Transverse colon (tissue), 4 donors: Measurements from ENCODE around the gene CEP44. TPM values are rescaled to one million over a fixed set of nuclear protein-coding genes. Genes with fewer than 3 reads are reported as not detected.
"Not testable (repeated sequence)": the region's sequence is repeated elsewhere in the genome, so short reads cannot be mapped to it uniquely, and the experiment has no call there.

Experiments
- DNase-seq: peaks from one replicate; pipeline ENCODE4 v3.0.0-alpha.2; 2019
- H3K27ac ChIP-seq, 4 donors: fragments of 200-600 bp; sonication (generic); 2 replicates each; pipeline ENCODE4 v1.5.1; 2016 to 2018; ENCODE audit warnings: inconsistent platforms in 4 of 4
- H3K27me3 ChIP-seq: fragments of 200-600 bp; sonication (generic); 2 replicates; pipeline ENCODE4 v1.5.1; 2017; ENCODE audit warnings: inconsistent platforms
- H3K36me3 ChIP-seq, 4 donors: fragments of 200-600 bp; sonication (generic); 2 replicates each; pipeline ENCODE4 v1.5.1; 2017 to 2019; ENCODE audit warnings: inconsistent platforms in 4 of 4
- H3K4me1 ChIP-seq, 4 donors: fragments of 200-600 bp; sonication (generic); 2 replicates each; pipeline ENCODE4 v1.5.1; 2017 to 2020; ENCODE audit warnings: inconsistent platforms in 4 of 4
- H3K4me3 ChIP-seq, 4 donors: fragments of 200-600 bp; sonication (generic); 1 replicate in 1 of 4; 2 replicates in 3 of 4; pipeline versions ENCODE4 v1.5.1 to v1.6.1; 2017 to 2019; ENCODE audit warnings: inconsistent platforms in 4 of 4
- H3K9me3 ChIP-seq, 2 donors: fragments of 200-600 bp; sonication (generic); 2 replicates each; pipeline ENCODE4 v1.5.1; 2017 to 2019; ENCODE audit warnings: inconsistent platforms in 2 of 2
- EP300 ChIP-seq: sonication (generic); formaldehyde crosslinking; IDR thresholded peaks from one replicate; pipeline ENCODE4 v1.6.1; 2017; ENCODE audit warnings: antibody characterized with exemption, low read depth
- POLR2A ChIP-seq: fragments of 450-650 bp; IDR thresholded peaks from one replicate; pipeline ENCODE4 v1.6.1; 2016; ENCODE audit warnings: antibody characterized with exemption, mild to moderate bottlenecking, moderate library complexity
- POLR2AphosphoS5 ChIP-seq, 3 donors: sonication (generic); formaldehyde crosslinking; IDR thresholded peaks; one replicate each; pipeline ENCODE4 v1.6.1; 2016; ENCODE audit warnings: antibody characterized with exemption in 3 of 3
- WGBS, 2 donors: methylation state at CpG; one replicate each; pipeline ENCODE4 v1.1.5; 2018; ENCODE audit warnings: low coverage in 1 of 2; 5-methylcytosine and 5-hydroxymethylcytosine counted together
- in situ Hi-C, 4 donors: fragments of 200-750 bp; cut with MboI; loops; one replicate each; pipeline versions ENCODE4 v1.15.0 to v1.15.1; 2017; ENCODE audit warnings: low sequenced_read_pairs in 3 of 4, low pct_ligation_motif_present in 1 of 4, low pct_unique_long_range_greater_than_20kb in 1 of 4
- intact Hi-C: fragments of 100-400 bp; cut with DNase I; formaldehyde crosslinking; loops from one replicate; pipeline ENCODE4 v1.15.1; 2023; ENCODE audit warnings: low total_unique reads
- total RNA-seq, 4 donors: library from RNA; depleted of rRNA; stranded (reverse); fragments of >200 nt; gene quantifications; one replicate each; pipeline ENCODE4 v1.1.0, GENCODE V29; 2016
- TF ChIP-seq, protein P1 (sequence below), 5 experiments: fragments of 200-600 bp in 3 of 5; fragments of 450-650 bp in 2 of 5; sonication (generic) in 3 of 5; IDR thresholded peaks; 1 replicate in 2 of 5; 2 replicates in 3 of 5; pipeline ENCODE4 v1.5.1; 2016 to 2017; ENCODE audit warnings: antibody characterized with exemption in 5 of 5, inconsistent platforms in 3 of 5, mild to moderate bottlenecking in 2 of 5, moderate library complexity in 1 of 5

The CEP44 gene
- total RNA-seq, 4 donors from 2014 or later = 13.5 to 40.6 (median 24.4) TPM

- no peaks in the 10 kb centered on the region for H3K4me1 ChIP-seq
- no peak overlapping the region for H3K4me3 ChIP-seq
- in situ Hi-C loops = no loop called here
- no peak for DNase-seq
- TF ChIP-seq, protein P1, sequence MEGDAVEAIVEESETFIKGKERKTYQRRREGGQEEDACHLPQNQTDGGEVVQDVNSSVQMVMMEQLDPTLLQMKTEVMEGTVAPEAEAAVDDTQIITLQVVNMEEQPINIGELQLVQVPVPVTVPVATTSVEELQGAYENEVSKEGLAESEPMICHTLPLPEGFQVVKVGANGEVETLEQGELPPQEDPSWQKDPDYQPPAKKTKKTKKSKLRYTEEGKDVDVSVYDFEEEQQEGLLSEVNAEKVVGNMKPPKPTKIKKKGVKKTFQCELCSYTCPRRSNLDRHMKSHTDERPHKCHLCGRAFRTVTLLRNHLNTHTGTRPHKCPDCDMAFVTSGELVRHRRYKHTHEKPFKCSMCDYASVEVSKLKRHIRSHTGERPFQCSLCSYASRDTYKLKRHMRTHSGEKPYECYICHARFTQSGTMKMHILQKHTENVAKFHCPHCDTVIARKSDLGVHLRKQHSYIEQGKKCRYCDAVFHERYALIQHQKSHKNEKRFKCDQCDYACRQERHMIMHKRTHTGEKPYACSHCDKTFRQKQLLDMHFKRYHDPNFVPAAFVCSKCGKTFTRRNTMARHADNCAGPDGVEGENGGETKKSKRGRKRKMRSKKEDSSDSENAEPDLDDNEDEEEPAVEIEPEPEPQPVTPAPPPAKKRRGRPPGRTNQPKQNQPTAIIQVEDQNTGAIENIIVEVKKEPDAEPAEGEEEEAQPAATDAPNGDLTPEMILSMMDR (IDR thresholded peaks at IDR 0.05) = no peak
- TF ChIP-seq POLR2A = no peak
- peaks cover 0 to 13% (median 2%) of the 10 kb centered on the region in 4 donors for H3K36me3 ChIP-seq
- intact Hi-C loops = no loop called here
- no peak overlapping the region for H3K27ac ChIP-seq
- no peaks in the 10 kb centered on the region for H3K27me3 ChIP-seq
- WGBS, 2 donors = 96% methylated on average over 2 of the region's 2 CpGs
- H3K9me3 ChIP-seq = peaks cover 7 to 20% of the 10 kb centered on the region in 2 donors
Measured at GRCh38 chr4:174292473-174292872, 8.8 kb downstream of the CEP44 start.

GRCh38 chr4:174294641-174295040, 10.9 kb downstream of the CEP44 start:
- peaks cover 0 to 20% (median 3%) of the 10 kb centered on the region in 4 donors for H3K36me3 ChIP-seq
- in situ Hi-C loops, intact Hi-C loops, H3K4me3 ChIP-seq, H3K27me3 ChIP-seq, DNase-seq, H3K27ac ChIP-seq, H3K4me1 ChIP-seq: not testable (repeated sequence)
- peaks cover 7 to 20% of the 10 kb centered on the region in 2 donors for H3K9me3 ChIP-seq
- 100% methylated on average over 1 of the region's 30 CpGs; no CpG with 5 or more reads in 1 of the 2 donors for WGBS, 2 donors

DNA sequence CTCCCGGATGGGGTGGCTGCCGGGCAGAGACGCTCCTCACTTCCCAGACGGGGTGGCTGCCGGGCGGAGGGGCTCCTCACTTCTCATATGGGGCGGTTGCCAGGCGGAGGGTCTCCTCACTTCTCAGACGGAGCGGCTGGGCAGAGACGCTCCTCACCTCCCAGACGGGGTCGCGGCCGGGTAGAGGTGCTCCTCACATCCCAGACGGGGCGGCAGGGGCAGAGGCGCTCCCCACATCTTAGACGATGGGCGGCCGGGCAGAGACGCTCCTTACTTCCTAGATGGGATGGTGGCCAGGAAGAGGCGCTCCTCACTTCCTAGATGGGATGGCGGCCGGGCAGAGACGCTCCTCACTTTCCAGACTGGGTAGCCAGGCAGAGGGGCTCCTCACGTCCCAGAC, 11.4 kb downstream of the CEP44 start:
- H3K4me3 ChIP-seq, H3K4me1 ChIP-seq, in situ Hi-C loops, DNase-seq, intact Hi-C loops, H3K27ac ChIP-seq, H3K27me3 ChIP-seq: not testable (repeated sequence)
- H3K9me3 ChIP-seq = peaks cover 7 to 20% of the 10 kb centered on the region in 2 donors
- peaks cover 0 to 23% (median 4%) of the 10 kb centered on the region in 4 donors for H3K36me3 ChIP-seq
- WGBS, 2 donors = 96% methylated on average over 15 of the region's 27 CpGs; no CpG with 5 or more reads in 1 of the 2 donors

DNA sequence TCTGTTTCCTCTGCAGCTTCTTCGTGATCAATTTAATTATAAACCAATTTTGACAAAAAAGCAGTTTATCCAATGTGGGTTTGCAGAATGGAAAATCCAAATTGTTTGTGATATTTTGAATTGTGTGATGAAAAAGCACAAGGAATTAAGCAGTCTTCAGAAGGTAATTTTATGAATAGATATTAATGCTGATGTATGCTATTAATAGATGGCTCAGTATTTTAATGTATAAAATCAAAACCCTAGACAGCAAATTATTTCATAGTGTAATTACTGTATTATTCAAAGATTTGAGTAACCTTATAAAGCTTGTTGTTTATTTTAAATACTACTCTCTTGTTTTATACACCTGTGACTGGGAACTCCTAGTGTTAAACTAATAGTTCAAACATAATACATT, 20.0 kb downstream of the CEP44 start:
- Histone ChIP-seq H3K4me1 (no peaks in the 10 kb centered on the region), H3K9me3 (no peaks in the 10 kb centered on the region), H3K36me3 (peaks cover 0 to 42% (median 16%) of the 10 kb centered on the region in 4 donors), H3K4me3 (no peak overlapping the region), H3K27ac (no peak overlapping the region), H3K27me3 (no peaks in the 10 kb centered on the region)
- no peak for TF ChIP-seq EP300
- TF ChIP-seq, protein P1 (IDR thresholded peaks at IDR 0.05) = no peak
- no peak for TF ChIP-seq POLR2A
- TF ChIP-seq POLR2AphosphoS5 (IDR thresholded peaks at IDR 0.05) = no peak
- intact Hi-C loops = no loop called here
- DNase-seq = no peak
- in situ Hi-C loops = loop anchor here in 2 of 4 donors (25.0 kb wide), 2 partner anchors 91 to 891 kb away; no protein-coding TSS in a partner anchor
- 79 to 91% methylated on average over 1 of the region's 1 CpG for WGBS, 2 donors

DNA sequence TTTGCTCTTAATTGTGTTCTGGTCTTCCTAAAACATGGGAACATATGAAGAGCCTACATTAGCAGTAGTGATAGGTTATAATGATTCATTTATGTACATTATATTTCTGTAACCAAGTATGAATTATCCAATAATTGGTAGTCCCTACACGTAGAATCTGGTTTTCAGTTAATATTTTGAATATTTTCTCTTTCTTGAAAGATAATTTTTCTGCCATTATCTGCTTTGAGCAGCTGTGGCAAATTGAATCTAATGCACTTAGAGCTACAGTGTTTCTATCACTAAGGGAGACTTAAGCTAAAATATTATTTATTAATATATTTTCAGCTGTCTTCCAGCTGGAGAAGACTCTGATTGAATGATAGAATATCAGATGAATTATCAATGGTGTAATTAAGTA, 21.0 kb downstream of the CEP44 start:
- Histone ChIP-seq H3K4me3 (no peak overlapping the region), H3K9me3 (no peaks in the 10 kb centered on the region), H3K4me1 (no peaks in the 10 kb centered on the region), H3K27ac (no peak overlapping the region), H3K36me3 (peaks cover 0 to 47% (median 16%) of the 10 kb centered on the region in 4 donors), H3K27me3 (no peaks in the 10 kb centered on the region)
- 91 to 92% methylated on average over 1 of the region's 1 CpG for WGBS, 2 donors
- no peak for DNase-seq
- intact Hi-C loops = no loop called here
- TF ChIP-seq, protein P1 (IDR thresholded peaks at IDR 0.05) = no peak
- TF ChIP-seq EP300 (no peak), POLR2A (no peak), POLR2AphosphoS5 (IDR thresholded peaks at IDR 0.05) (no peak)
- in situ Hi-C loops = loop anchor here in 2 of 4 donors (25.0 kb wide), 2 partner anchors 92 to 892 kb away; no protein-coding TSS in a partner anchor
